Medulla oblongata (tissue), 1 donor: ENCODE data around the gene PTPRT.
A peak's percentile ranks its signal among the peaks of the same experiment; 100 is the strongest.

Experiments
- DNase-seq: peaks from one replicate; pipeline ENCODE4 v3.0.0-alpha.2; 2015; ENCODE audit errors: extremely low spot score

Gene PTPRT

DNA sequence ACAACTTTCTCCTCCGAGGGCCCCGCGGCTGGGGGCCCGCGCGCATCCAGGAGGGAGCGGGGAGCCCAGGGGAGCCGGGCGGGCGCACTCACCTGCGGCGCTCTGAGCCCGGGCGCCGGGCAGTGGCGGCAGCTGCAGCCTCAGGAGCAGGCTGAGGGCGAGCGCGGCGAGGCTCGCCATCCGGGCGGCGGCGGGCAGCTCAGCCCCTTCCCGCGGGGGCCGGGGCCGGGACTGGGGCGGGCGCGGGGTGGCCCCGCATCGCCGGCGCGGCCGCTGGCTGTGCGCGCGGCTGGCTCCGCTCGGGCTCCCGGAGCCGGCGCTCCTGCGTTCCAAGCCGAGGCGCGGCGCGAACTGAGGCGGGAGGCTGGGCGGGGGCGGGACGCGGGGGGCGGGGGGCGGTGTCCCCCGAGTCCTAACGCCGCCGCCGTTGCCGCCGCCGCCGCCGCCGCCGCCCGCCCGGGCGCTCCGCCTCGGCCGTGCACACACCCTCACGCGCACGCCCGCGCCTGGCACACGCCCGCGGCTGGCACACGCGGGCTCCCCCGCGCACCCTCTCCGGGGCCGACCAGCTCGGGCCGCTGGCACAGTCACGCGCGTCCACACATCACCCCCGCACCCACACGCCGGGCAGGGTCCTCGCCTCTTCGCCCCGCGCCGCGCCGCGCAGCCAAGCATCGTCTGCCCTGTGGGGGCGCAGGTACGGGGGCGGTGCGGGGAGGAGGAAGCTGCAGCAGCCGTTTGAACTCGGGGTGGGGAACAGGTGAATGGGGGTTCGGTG, at the start of gene PTPRT:
PTPRT (minus strand) TSS at position 353 of the 778 bp plus-strand sequence; CDS start at position 180, 173 bp downstream.
- no peak for DNase-seq

DNA sequence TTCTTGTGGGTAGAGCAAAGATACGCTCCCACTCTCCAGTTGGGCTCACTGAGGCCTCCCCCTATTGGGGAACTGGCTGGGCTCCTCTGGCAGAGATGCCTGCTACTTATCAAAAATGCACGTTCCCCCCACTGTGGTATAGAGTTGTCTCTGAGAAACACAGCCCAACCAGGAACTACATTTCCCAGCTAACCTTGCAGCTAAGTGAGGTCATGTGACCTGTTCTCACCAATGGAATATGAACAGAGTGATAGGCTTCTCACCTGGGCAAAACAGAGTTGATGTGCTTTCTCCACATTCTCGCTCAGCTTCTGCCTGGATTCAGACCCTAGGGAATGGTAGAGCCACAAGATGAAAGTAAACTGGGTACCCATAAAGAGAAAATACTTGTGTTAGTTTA, 49.1 kb upstream of the PTPRT start:
- DNase-seq, result no peak

DNA sequence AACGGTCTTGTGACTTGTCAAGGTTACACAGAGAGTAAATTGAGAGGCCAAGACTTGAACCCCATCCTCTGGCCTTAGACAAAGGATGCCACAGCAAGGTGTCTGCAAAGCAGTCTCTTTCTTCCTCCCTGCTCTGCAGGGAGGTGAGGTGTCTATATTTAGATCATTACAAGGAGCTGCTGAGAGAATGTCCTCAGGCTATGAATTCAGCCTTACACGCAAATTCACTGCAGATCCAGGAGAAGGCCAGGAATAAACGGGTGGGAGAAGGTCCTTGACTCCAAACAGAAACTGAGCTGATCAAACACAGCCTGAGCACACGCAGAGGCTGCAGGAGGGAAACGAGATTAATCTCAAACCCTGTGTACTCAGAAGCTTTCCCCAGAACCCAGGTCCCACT, 48.6 kb upstream of the PTPRT start:
- no peak for DNase-seq

DNA sequence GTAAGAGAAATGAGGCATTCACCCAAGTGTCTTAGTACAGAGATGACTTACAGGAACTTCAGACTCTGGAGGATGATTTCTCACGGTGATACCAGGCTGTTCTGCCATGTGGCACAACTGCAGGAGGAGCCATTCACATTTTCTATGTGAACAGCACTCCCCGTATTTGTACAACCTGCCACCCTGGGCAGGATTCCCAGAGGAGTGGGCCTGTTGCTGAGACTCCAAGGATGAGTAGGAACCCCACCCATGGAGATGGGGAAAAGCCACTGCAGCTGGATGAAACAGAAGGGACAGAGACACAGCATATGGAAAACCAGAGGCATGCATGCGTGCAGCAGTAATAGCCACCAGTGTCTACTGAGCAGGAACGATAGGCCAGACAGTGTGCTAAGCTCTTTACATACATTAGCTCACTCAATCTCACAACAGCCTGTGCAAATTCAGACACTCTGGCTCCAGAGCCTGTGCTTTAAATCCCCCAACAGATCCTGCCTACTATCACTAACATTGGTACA, 48.0 kb upstream of the PTPRT start:
- DNase-seq, result no peak

DNA sequence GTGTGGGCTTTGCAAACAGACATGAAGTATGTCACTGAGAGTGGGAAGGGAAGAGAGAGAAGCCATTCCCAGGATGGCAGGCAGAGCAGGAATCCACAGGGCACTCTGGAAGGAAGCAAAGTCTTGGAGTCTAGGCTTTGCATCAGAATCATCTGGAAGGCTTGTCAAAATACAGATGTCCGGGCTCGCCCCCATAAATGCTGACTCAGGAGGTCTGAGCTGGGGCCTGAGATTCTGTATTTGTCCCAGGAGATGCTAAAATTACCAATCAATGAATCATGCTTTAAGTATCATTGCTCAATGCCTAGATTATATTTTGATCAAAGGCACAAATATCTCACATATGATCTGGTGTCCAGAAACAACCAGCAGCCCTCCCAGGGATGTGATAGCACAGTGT, 46.3 kb upstream of the PTPRT start:
- no peak for DNase-seq

DNA sequence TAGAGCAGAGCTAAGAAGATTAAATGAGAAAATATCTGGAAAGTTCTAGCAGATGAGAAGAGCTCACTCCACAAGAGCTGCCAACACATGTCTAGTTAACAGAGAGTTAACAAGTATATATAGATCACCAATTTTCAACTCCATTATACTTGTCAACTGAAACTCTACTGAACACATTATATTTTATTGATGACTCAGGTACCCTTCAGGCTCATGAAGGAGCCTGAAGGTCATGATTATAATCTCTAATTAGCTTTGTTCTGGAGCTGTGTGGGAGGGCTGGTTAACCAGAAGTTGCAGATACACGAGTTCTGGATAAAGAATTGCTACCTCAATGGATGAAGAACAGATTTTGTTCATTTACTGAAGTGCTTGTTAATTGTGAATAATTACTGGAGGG, 42.1 kb upstream of the PTPRT start:
- DNase-seq, result no peak

DNA sequence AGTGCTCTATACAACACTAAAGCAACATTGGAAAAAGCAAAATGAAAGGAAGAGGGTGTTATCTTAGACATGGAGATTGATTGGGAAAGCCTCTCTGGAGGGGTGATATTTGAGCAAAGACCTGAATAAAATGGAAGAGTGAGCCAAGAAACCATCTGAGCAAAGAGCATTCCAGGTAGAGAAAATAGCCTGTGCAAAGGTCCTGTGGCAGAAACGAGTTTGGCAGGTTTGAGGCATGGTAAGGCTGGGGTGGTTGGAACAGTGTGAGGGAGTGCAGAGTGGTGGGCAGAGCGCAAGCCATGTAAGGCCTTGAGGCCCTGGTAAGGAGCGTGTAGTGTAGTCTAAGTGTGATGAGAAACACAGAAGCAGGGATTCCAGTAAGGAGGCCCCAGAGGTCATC, 40.0 kb upstream of the PTPRT start:
- DNase-seq, result no peak

DNA sequence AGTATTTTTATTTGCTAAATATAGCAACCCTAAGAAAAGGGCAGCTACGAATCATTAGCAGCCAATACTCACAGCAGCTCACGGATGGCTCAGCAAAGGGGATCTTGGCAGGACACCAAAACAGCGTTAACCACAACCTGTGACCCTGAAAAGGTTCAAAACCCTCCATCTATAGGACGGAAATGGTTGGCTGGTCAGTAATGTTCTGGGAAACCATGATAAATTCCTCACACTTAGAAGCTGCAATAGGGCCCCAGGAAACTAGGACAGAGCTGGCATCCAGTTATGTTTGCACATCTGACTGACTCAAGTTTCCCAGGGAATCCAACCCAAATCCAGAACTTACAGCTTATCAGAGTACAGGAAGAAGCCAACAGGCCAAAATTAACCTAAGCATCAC, 30.9 kb upstream of the PTPRT start:
- no peak for DNase-seq

DNA sequence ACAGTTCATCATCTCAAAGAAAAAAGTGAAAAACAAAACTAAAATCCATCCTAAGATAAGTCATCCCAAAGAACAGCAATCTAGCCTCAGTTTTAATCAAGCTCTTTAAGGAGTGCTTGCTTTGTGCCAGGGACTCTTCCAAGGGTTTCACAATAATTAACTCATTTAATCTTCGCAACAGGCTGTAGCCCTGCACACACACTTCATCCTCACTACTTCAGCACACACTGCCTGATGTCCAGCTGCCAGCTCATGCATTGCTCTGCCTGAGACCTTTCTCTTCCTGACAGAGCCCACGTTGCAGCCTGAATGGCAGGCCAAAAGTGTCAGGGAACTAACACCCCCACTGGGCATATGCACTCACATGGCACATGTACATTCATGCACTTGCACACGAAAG, 21.2 kb upstream of the PTPRT start:
- DNase-seq, result no peak

DNA sequence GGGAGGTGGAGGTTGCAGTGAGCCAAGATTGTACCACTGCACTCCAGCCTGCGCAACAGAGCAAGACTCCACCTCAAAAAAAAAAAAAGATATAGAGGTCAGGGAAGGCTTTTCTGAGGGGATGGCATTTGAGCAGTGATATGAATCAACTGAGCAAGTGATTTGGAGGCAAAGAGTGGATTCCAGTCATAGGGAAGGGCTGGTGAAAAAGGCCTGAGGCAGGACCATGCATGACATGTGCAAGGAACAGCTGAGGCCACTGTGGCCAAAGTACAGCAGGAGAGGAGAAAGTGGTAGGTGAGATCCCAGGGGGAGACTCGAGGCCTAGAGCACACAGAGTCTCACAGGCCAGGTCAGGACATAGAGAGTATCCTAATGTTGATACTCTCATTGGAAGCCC, 20.1 kb upstream of the PTPRT start:
- no peak for DNase-seq

DNA sequence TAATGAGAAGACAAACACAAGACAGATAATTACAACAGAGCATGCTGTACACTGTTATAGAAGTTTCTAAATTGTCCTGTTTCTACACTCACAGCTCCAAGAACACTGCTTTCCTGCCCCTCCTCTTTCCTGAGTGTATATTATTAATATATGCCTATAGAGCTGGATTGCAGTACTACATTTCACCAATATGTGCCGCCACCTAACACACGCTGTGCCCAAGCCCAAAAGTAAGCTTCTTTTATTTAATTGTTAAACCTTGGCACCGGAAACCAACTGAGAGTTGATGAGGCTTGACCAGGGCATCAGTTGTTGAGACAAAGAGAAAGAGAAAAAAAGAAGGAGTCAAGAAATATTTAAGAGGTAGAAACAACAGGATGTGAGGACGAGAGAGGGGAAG, 16.0 kb upstream of the PTPRT start:
- DNase-seq, result no peak

DNA sequence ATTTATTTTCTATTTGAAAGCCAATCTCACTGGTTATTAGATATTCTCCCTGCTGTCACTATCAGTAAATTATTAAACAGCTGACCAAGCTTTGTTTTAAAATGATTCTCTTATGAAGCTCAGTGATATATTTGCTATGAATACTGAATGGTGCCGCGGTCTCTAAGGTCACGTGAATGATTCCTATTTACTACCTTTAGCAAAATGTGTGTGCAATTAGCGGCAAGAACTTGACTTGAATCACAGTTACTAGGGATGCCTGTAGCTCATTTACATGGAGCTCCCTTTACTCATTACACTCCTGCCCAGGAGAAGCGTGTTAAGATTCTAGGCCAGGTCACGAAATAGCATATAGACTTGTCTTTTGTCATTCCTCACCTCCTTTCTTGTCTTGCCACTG, 12.4 kb upstream of the PTPRT start:
- no peak for DNase-seq

DNA sequence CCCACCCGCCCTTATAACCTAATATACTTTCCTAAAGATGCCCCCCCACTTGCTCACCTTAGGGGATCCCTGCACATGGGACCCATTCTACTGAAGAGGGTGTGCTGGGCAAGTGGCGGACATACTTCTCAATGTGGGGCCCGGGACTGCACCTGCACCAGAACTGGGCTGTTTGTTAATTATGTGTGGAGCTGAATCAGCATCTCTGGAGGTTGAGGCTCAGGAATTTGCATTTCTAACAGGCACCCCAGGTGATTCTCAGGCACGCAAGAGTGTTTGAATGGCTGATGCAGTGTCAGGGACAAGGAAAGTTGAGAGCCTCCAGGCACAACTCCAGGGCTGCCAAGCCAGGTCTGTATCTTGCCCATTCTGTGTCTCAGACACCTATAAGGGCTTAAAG, 8.9 kb upstream of the PTPRT start:
- DNase-seq, result no peak

DNA sequence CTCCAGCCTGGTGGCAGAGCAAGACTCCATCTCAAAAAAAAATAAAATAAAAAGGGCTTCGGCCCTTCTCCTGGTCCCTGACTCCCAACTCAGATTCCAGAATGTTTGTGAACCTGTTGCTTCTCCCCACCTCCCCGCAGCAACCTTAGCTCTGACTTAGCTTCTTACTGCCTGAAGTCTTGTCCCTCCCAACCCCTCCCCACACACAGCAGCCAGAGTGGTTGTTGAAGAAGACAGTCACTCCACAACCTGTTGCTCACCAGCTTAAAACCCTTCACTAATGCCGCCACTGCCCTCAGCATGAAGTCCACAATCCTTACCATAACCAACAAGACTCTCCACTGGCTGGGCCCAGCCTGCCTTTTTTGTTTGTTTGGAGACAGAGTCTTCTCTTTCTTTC, 6.5 kb upstream of the PTPRT start:
- DNase-seq, result no peak

DNA sequence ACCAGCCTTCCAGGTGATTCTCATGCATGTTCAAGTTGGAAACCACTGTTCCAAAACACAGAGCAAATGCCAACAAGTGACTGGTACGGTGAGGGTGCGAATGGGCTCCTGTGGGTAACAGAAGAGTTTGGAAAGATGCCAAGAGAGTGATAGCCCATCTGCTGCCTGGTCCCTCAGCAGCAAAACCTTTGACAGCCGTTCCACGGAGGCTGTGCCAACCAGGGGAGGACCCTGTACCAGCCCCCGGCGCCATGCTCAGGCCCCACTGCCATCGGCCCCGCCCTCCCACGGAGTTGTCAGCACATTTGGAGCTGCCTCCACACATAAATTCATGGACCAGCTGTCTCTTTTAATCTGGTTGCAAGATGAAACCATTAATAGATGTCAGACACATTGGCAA, 4.4 kb upstream of the PTPRT start:
- no peak for DNase-seq

DNA sequence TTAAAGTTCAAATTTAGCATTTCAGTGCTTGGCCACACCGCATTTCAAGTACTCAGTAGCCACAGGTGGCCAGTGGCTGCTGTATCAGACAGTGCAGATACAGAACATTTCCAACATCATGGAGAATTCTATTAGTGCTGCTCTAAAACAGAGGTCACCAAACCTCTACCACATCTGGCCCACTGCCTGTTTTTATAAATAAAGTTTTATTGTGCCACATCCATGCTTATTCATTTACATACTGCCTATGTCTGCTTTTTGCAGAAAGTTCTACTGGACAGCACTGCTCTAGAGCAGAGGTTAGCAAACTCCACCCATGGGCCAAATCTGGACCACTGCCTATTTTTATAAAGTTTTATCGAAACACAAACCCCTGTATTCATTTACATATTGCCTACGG, 3.7 kb upstream of the PTPRT start:
- no peak for DNase-seq

DNA sequence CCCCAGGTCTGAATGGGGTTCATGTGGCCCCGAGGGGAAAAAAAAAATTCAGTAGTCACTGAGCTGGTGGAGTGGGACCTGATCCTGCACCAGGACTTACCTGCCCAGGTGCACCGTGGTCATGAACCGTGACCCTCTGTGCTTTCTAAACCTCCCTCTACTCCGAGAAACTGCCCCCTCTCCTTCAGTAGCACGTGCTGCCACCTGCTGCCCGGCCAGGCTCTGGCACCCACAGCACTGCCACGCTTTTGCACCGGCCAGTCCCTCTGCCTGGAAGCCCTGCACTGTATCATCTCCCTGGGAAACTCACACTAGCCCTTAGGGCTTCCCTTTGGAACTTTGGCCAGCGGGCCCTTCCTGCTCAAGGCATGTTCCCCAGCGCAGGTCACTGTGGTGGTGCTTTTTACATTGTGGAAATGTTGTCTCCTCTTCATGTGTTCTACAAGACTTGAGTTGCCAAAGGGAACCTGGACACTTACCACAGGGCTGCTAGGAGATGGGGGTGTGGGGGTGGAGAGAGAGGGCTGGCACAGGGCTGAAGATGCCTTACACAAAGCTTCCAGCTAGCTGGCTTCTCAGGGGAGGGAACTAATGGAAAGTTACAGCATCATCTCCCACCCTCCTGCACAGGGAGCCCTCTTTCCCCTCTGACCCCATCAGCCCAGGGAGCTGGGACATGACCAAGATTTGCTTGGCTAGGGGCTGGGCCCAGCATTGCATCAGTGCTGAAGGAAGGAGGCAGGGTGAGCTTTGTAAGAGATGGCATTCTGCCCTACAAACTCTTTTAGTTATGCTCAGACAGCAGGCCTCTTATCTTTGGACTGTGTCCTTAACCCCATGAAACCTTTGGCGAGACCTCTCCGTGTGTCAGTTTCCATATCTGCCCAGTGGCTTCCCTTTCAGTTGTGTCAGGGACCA, 2.5 kb upstream of the PTPRT start:
- peak; percentile 74 for DNase-seq

DNA sequence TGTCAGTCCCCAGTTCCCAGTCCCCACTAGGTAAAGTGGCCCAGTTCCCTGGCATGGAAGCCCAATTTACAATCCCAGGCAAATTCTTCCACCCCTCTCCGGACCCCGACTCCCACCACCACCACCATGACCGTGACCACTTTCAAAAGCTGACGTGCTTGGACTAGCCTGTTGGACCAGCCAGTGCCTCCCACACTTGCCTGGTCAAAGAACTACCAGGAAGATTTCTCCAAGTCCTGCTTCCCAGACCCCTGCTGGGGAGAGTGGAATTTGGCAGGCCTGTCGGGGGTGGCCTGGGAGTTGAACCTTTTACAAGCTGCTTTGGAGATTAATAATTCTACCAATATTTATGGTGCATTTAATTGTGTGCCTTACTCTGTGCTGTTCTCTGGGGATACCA, 1.4 kb upstream of the PTPRT start:
- no peak for DNase-seq

DNA sequence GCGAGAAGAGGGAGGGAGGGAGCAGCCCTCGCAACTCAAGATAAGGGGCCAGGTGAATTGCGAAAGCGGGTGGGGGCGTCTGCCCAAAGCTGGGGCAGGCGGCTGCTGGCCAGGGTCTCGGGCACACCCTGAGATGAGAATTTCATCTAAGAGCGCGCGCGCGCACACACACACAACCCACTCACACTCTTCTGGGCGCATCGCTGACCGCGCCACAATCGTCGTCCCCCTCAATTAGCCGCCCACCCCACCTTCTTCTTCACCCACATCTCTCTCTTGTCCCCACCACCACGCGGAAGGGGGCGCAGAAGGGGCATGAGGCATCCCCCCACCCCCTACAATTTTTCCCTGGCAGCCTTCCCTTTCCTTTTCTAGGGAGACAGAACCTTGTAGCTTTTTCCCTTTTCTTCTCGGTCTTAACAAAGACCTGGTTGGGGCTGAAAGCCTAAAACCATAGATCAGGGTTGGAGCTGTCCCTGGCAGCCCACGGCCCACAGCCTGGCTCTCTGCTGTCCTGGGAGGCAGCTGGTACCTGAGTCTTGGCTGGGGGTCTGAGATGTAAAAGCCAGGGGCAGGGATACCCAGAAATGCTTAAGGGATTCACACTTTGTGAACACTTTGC, 737 bp upstream of the PTPRT start:
- DNase-seq, result no peak

DNA sequence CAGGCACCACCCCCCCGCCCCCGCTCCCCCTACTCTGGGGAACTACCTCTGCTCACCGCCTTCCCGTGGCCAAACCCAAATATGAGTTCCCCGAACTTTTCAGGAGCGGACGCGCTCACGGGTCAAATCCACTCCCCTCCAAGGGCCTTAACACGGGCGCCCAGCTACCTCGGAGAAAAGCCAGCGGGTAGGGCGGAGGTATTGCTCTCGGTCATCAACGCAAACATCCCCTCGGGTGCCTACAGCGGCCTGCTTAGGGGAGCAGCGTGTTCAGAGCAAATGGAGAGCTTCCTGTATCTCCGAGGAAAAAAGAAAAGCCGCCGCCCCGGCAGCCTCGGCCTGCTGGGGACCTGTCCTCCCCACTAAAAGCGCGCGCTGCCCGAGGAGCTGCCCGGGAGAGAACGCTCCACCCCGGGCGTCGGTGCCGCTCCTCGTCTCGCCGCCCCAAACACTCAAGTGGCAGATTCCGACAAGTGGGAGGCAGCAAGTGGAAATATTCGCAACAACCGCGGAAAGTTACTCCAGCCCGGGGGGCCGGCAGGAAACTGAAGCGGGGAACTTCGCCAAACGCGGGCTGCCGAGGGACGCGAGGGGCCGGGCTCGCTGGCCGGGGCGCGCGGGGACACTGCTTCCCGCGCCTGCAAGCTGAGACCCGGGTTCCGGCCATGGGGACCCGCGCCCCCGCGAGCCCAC, 699 bp downstream of the PTPRT start:
- no peak for DNase-seq

DNA sequence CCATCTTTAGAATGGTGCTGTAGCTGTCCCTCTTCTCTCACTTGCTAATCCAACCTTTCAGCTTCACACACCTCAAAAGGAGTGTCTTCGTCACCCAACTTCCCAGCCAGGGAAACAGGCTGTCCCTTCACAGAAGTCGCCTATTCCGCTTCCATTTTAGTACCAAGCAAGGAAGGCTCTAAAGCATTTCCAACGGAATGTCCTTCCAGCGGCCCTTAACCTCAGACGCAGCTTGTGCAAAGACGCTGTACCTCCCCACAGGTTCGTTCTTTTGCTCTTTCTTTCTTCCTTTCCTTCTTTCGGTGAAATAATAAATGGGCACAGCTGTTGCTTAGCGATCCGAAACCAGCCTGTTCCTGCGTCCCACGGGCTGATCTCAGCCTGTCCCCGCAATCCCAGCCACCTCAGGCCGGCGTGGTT, 1.5 kb downstream of the PTPRT start:
- DNase-seq, result no peak
